GM21390 (cell line): ENCODE results near the gene FHIT.

Source experiments
- ATAC-seq: cut with Tn5 transposase; IDR thresholded peaks from one replicate; pipeline ENCODE4 v1.9.1; 2021; ENCODE audit not compliant: unreplicated experiment

The FHIT gene

GRCh38 chr3:59769127-59769750 is 1482.0 kb downstream of the FHIT start:
- ATAC-seq: no peak

GRCh38 chr3:59766200-59766872 is 1484.9 kb downstream of the FHIT start:
- ATAC-seq: no peak

GRCh38 chr3:59764171-59764570 is 1487.1 kb downstream of the FHIT start:
- ATAC-seq: no peak

GRCh38 chr3:59762941-59763340 is 1488.3 kb downstream of the FHIT start:
- no peak for ATAC-seq

- no peak for ATAC-seq
Observed at GRCh38 chr3:59759298-59760031, 1491.8 kb downstream of the FHIT start.

- no peak for ATAC-seq
Observed at GRCh38 chr3:59758672-59759071, 1492.6 kb downstream of the FHIT start.

GRCh38 chr3:59756934-59757333 is 1494.3 kb downstream of the FHIT start:
- no peak for ATAC-seq

- no peak for ATAC-seq
Observed at GRCh38 chr3:59754456-59755129, 1496.7 kb downstream of the FHIT start.

- no peak for ATAC-seq
Observed at GRCh38 chr3:59753808-59754450, 1497.3 kb downstream of the FHIT start.

- ATAC-seq: no peak
Observed at GRCh38 chr3:59752925-59753324, 1498.3 kb downstream of the FHIT start.

- no peak for ATAC-seq
Observed at GRCh38 chr3:59751606-59752005, 1499.6 kb downstream of the FHIT start.

GRCh38 chr3:59750391-59750790 is 1500.9 kb downstream of the FHIT start:
- no peak for ATAC-seq

GRCh38 chr3:59749291-59749690 is 1502.0 kb downstream of the FHIT start:
- ATAC-seq: no peak

GRCh38 chr3:59746585-59746984 is 1504.7 kb downstream of the FHIT start:
- ATAC-seq: no peak

GRCh38 chr3:59737241-59737640 is 1514.0 kb downstream of the FHIT start:
- no peak for ATAC-seq

- ATAC-seq: no peak
Observed at GRCh38 chr3:59734061-59734460, 1517.2 kb downstream of the FHIT start.

- ATAC-seq: no peak
Observed at GRCh38 chr3:59733041-59733809, 1518.0 kb downstream of the FHIT start.

GRCh38 chr3:59731943-59732342 is 1519.3 kb downstream of the FHIT start:
- no peak for ATAC-seq

- ATAC-seq: no peak
Observed at GRCh38 chr3:59730591-59730990, 1520.7 kb downstream of the FHIT start.

GRCh38 chr3:59728587-59728908 is 1522.7 kb downstream of the FHIT start:
- ATAC-seq: no peak
